Cardiac fibroblast (primary cell): ENCODE data around the gene ATF7IP.

Source experiments
- DNase-seq, 2 donors: peaks; one replicate each; pipeline versions ENCODE4 v3.0.0 to v3.0.0-alpha.2; 2010; ENCODE audit warnings: low read depth in 2 of 2
- H3K4me3 ChIP-seq, 2 donors: replicated peaks in 1 of 2; 1 replicate in 1 of 2; 2 replicates in 1 of 2; pipeline ENCODE4 v1.5.1; 2011; ENCODE audit warnings: low read depth in 2 of 2, low read length in 2 of 2, mild to moderate bottlenecking in 2 of 2, moderate library complexity in 1 of 2
- TF ChIP-seq, protein P1 (sequence below): IDR thresholded peaks from one replicate; pipeline ENCODE4 v1.5.1; 2011; ENCODE audit warnings: low read depth, mild to moderate bottlenecking, low read length, inconsistent platforms

Gene ATF7IP

DNA sequence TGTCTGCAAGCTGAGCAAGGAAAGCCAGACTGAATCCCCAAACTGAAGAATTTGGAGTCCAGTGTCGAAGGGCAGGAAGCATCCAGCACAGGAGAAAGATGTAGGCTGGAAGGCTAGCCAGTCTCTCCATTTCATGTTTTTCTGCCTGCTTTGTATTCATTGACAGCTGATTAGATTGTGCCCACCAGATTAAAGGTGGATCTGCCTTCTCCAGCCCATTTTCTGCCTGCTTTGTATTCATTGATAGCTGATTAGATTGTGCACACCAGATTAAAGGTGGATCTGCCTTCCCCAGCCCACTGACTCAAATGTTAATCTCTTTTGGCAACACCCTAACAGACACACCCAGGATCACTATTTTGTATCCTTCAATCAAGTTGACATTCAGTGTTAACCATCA, 116.9 kb downstream of the ATF7IP start:
- DNase-seq: no peak
- TF ChIP-seq, protein P1, sequence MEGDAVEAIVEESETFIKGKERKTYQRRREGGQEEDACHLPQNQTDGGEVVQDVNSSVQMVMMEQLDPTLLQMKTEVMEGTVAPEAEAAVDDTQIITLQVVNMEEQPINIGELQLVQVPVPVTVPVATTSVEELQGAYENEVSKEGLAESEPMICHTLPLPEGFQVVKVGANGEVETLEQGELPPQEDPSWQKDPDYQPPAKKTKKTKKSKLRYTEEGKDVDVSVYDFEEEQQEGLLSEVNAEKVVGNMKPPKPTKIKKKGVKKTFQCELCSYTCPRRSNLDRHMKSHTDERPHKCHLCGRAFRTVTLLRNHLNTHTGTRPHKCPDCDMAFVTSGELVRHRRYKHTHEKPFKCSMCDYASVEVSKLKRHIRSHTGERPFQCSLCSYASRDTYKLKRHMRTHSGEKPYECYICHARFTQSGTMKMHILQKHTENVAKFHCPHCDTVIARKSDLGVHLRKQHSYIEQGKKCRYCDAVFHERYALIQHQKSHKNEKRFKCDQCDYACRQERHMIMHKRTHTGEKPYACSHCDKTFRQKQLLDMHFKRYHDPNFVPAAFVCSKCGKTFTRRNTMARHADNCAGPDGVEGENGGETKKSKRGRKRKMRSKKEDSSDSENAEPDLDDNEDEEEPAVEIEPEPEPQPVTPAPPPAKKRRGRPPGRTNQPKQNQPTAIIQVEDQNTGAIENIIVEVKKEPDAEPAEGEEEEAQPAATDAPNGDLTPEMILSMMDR: no peak
- no peak overlapping the region for H3K4me3 ChIP-seq

DNA sequence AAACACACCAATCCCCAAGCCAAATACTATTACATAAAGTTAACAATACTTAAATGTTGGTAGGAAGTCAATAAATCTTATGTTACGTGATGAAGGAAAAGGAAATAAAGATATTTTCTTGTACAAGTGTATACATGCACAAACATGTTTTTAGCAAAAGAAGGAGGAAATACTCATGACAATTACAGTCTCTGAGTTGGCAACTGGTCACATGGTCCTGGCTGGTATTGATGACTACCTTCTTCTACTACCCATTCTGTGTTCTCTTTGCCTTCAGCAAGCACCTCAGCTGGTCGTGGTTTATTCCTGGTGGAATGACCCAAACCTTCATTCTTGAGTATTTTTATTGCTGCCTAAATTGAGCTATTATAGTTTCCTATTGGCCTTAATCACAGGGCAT, 117.4 kb downstream of the ATF7IP start:
- TF ChIP-seq, protein P1: no peak
- no peak for DNase-seq
- no peak overlapping the region for H3K4me3 ChIP-seq

DNA sequence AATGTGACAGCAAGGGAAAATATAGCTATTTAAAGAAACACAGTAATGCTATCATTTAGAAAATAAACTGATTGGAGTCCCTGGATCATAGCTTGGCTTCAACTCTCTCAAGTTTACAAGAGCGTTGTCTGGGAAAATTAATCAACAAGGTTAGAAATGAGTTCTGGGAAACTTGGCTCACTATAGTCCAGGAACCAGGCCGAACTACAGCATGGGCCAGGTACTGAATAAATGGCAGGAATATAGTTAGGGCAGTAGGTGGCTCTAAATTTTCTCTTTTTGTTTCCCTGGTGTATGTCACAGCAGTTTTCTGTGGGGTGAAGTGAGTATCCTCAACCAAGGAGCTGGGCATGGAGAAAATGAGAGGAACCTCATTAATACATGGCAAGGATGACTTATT, 129.8 kb downstream of the ATF7IP start:
- TF ChIP-seq, protein P1: no peak
- DNase-seq: no peak
- no peak overlapping the region for H3K4me3 ChIP-seq

DNA sequence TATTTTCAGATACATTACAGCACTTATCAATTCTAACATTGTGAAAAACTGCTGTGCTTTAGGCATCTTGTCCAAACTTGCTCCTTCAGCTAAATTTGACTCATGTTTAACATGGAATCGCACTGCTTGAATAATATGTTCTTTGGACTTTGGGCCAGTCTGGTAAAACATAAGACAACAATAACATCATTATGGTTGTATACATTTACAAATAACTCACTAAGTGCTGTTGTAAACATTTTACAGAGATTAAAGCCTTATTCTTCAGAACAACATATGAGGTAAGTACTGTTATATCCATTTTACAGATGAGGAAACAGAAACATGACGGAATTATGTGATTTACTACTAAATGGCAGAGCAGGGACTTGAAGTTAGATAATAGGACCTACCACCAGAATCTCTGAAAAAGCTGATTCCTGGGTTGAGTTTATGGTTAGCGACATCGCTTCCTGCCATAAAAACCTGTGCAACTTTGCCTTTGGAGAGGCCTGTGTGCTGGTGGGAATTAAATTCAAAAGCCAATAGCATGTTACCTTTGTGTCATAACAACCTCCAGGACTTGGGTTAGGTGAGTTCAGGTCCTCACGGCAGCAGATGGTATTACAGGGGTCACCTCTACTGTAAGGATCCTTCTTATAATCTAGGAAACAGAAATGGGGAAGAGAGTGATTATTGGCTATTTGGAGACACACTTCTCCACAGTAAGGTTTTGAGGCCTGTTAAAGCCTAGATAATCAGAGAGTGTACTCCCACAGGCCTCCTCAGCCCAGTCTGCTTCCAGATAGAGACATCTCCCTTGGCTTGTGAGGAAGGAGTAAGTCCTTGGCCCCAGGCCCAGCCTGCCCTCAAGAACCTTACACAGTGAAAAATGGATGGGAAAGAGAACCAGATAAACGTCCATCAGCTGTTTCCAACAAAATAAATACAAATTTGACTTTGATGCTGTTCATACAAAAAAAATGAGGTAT, 140.4 kb downstream of the ATF7IP start:
- TF ChIP-seq, protein P1: no peak
- DNase-seq: no peak
- H3K4me3 ChIP-seq: no peak overlapping the region

DNA sequence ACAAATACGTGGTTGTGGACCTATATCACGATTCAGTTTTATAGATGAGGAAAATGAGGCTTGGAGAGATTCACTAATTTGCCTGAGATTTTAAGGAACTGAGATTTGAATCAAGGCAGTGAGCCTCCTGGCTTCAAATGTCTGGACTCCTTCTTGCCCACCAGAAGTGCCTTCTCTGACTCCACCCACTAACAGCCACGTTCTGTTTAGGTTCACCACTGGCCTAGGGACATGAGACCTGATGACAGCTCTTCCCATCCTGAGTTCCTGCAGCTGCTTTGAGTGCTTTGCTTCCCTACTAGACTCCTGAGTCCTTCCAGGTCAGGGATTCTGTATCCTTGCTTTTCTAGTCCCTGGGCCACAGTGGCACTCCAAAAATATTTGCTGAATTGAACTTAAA, 145.1 kb downstream of the ATF7IP start:
- no peak overlapping the region for H3K4me3 ChIP-seq
- DNase-seq: no peak
- TF ChIP-seq, protein P1: no peak

DNA sequence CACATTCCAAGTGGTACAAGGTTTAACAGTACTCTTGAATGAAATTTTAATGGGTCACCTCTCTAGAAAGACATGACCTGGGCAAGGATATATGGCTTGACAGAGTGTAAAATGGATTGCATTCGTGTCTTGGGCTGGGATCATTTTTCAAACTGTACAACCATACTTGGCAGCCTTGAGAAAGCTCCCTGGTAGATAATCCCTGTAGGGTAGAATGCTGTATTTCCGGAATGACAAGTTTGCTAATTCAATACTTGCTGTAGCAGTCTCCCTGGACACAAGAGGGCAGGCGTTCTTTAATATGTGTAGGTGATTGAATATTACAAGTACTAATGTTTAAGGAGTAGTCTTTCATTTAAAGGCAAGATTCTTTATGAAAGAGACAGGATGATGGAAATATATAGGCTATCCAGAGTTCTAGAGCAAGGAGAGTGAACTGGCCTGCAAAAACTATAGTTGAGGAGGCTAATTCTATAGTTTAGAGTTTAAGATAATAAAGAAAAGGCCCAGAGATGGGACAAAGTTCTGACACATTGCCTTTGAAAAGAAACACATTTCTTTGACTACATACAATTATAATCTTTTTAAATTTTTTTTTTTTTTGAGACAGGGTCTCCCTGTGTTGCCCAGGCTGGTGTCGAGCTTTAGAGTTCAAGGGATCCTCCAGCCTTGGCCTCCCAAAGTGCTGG, 148.8 kb downstream of the ATF7IP start:
- DNase-seq: peak; percentile 50 to 57
- no peak overlapping the region for H3K4me3 ChIP-seq
- TF ChIP-seq, protein P1: peak; percentile 28
